H1 (cell line): Measurements from ENCODE around the gene NTN4. TPM values are rescaled to one million over a fixed set of nuclear protein-coding genes. Genes with fewer than 3 reads are reported as not detected.
"Not testable (repeated sequence)": the region's sequence is repeated elsewhere in the genome, so short reads cannot be mapped to it uniquely, and the experiment has no call there.

Source experiments
- CTCF ChIA-PET: fragments of 300-600 bp; sonication (Branson Sonifier 250); formaldehyde crosslinking; loops from one replicate; lab custom pipeline; 2021; ENCODE audit not compliant: partially characterized antibody; lab: Charles Lee
- POLR2A ChIA-PET: fragments of 300-600 bp; sonication (Branson Sonifier 250); formaldehyde crosslinking; loops from one replicate; lab custom pipeline; 2021; ENCODE audit warnings: inconsistent platforms; ENCODE audit not compliant: partially characterized antibody; lab: Charles Lee
- DNase-seq, 2 experiments: peaks; one replicate each; pipeline versions ENCODE4 v3.0.0 to v3.0.0-alpha.2; 2010 to 2022; ENCODE audit warnings: low spot score in 2 of 2, low read depth in 1 of 2, mixed read lengths in 1 of 2
- FAIRE-seq: peaks from 2 replicates; lab custom pipeline; 2011; peaks lifted over from hg19 to GRCh38; lab: Jason Lieb, UNC
- H2AFZ ChIP-seq: 2 replicates; pipeline ENCODE4 v1.8.1; 2012; ENCODE audit warnings: low read length, inconsistent platforms
- H2AK5ac ChIP-seq: 2 replicates; pipeline ENCODE4 v1.6.1; 2013; ENCODE audit warnings: low read depth, low read length
- H2BK120ac ChIP-seq: replicated peaks from 2 replicates; pipeline ENCODE3; 2013; ENCODE audit warnings: low read depth, low read length, inconsistent platforms
- H2BK12ac ChIP-seq: 2 replicates; pipeline ENCODE4 v1.6.1; 2013; ENCODE audit warnings: low read depth, low read length
- H2BK15ac ChIP-seq: 2 replicates; pipeline ENCODE4 v1.6.1; 2013; ENCODE audit warnings: low read length
- H2BK20ac ChIP-seq: 2 replicates; pipeline ENCODE4 v1.6.1; 2013; ENCODE audit warnings: low read length
- H2BK5ac ChIP-seq: 2 replicates; pipeline ENCODE4 v1.6.1; 2013; ENCODE audit warnings: low read depth, low read length
- H3K14ac ChIP-seq: 2 replicates; pipeline ENCODE4 v1.6.1; 2013; ENCODE audit warnings: inconsistent platforms; ENCODE audit not compliant: insufficient read length
- H3K18ac ChIP-seq: 2 replicates; pipeline ENCODE4 v1.6.1; 2013; ENCODE audit warnings: low read length; ENCODE audit errors: extremely low read depth
- H3K23ac ChIP-seq: 2 replicates; pipeline ENCODE4 v1.6.1; 2013; ENCODE audit warnings: inconsistent platforms; ENCODE audit not compliant: insufficient read length
- H3K23me2 ChIP-seq: 2 replicates; pipeline ENCODE4 v1.6.1; 2013; ENCODE audit warnings: low read depth, low read length
- H3K27ac ChIP-seq: 2 replicates; pipeline ENCODE4 v1.6.1; 2011; ENCODE audit warnings: low read depth, low read length, inconsistent platforms
- H3K27me3 ChIP-seq, 4 experiments: replicated peaks in 1 of 4; 1 replicate in 1 of 4; 2 replicates in 3 of 4; pipeline versions ENCODE4 v1.6.1 to v1.8.1; 2011 to 2013; ENCODE audit warnings: low read length in 3 of 4, mild to moderate bottlenecking in 3 of 4, inconsistent platforms in 2 of 4, mixed read lengths in 2 of 4, moderate library complexity in 1 of 4; ENCODE audit not compliant: control insufficient read depth in 3 of 4, insufficient read depth in 3 of 4; ENCODE audit errors: extremely low read depth in 1 of 4
- H3K36me3 ChIP-seq, 4 experiments: 2 replicates each; pipeline versions ENCODE4 v1.6.1 to v1.8.1; 2011 to 2013; ENCODE audit warnings: mild to moderate bottlenecking in 4 of 4, low read length in 3 of 4, moderate library complexity in 2 of 4, control low read depth in 1 of 4, inconsistent platforms in 1 of 4; ENCODE audit not compliant: insufficient read depth in 4 of 4, control insufficient read depth in 2 of 4
- H3K4ac ChIP-seq: replicated peaks from 2 replicates; pipeline ENCODE3; 2013; ENCODE audit warnings: low read length, low read depth, mixed read lengths, inconsistent platforms; ENCODE audit not compliant: insufficient read length
- H3K4me1 ChIP-seq, 4 experiments: replicated peaks in 1 of 4; 1 replicate in 1 of 4; 2 replicates in 3 of 4; pipeline versions ENCODE4 v1.6.1 to v1.8.1; 2011 to 2013; ENCODE audit warnings: low read length in 3 of 4, inconsistent platforms in 2 of 4, mixed read lengths in 1 of 4; ENCODE audit not compliant: insufficient read depth in 4 of 4, control insufficient read depth in 3 of 4
- H3K4me2 ChIP-seq, 2 experiments: 2 replicates each; pipeline versions ENCODE4 v1.6.1 to v1.8.1; 2011 to 2013; ENCODE audit warnings: low read depth in 2 of 2, low read length in 2 of 2, control low read depth in 1 of 2, inconsistent platforms in 1 of 2, mild to moderate bottlenecking in 1 of 2; ENCODE audit not compliant: insufficient read depth in 1 of 2
- H3K4me3 ChIP-seq, 4 experiments: fragments of 200-600, 300-600 bp in 1 of 4; sonication (generic), shearing (Covaris generic), sonication (Bioruptor Twin) in 1 of 4; 2 replicates each; pipeline versions ENCODE4 v1.5.1 to v1.8.1; 2011 to 2016; ENCODE audit warnings: low read length in 4 of 4, low read depth in 3 of 4, control low read depth in 2 of 4, inconsistent platforms in 2 of 4, mild to moderate bottlenecking in 2 of 4, mixed read lengths in 1 of 4, moderate library complexity in 1 of 4; ENCODE audit not compliant: insufficient read depth in 2 of 4; ENCODE audit errors: extremely low read depth in 1 of 4
- H3K56ac ChIP-seq: replicated peaks from 2 replicates; pipeline ENCODE3; 2013; ENCODE audit warnings: low read depth, mild to moderate bottlenecking, mixed read lengths, low read length, inconsistent platforms; ENCODE audit not compliant: insufficient read length
- H3K79me1 ChIP-seq: 2 replicates; pipeline ENCODE4 v1.6.1; 2013; ENCODE audit warnings: low read depth, low read length, control low read depth
- H3K79me2 ChIP-seq, 2 experiments: 2 replicates each; pipeline versions ENCODE4 v1.6.1 to v1.8.1; 2012 to 2013; ENCODE audit warnings: low read length in 2 of 2, mild to moderate bottlenecking in 2 of 2, inconsistent platforms in 1 of 2; ENCODE audit not compliant: insufficient read depth in 2 of 2, control insufficient read depth in 1 of 2
- H3K9ac ChIP-seq, 4 experiments: replicated peaks in 1 of 4; 1 replicate in 1 of 4; 2 replicates in 3 of 4; pipeline versions ENCODE4 v1.6.1 to v1.8.1; 2011 to 2013; ENCODE audit warnings: low read depth in 3 of 4, low read length in 3 of 4, control low read depth in 2 of 4, mild to moderate bottlenecking in 2 of 4, moderate library complexity in 2 of 4, inconsistent platforms in 1 of 4; ENCODE audit errors: extremely low read depth in 1 of 4
- H3K9me3 ChIP-seq, 2 experiments: 2 replicates each; pipeline versions ENCODE4 v1.6.1 to v1.8.1; 2012 to 2013; ENCODE audit warnings: mild to moderate bottlenecking in 2 of 2, moderate library complexity in 2 of 2, control low read depth in 1 of 2, inconsistent platforms in 1 of 2, low read depth in 1 of 2, low read length in 1 of 2, mixed read lengths in 1 of 2; ENCODE audit not compliant: insufficient read depth in 2 of 2
- H4K20me1 ChIP-seq, 2 experiments: replicated peaks in 1 of 2; 2 replicates each; pipeline versions ENCODE3 to v1.8.1; 2011 to 2013; ENCODE audit warnings: inconsistent platforms in 2 of 2, low read length in 2 of 2, mild to moderate bottlenecking in 1 of 2; ENCODE audit not compliant: insufficient read depth in 2 of 2, control insufficient read depth in 1 of 2
- H4K5ac ChIP-seq: 2 replicates; pipeline ENCODE4 v1.6.1; 2013; ENCODE audit warnings: low read length, low read depth, mixed read lengths, inconsistent platforms; ENCODE audit not compliant: insufficient read length
- H4K8ac ChIP-seq: 2 replicates; pipeline ENCODE4 v1.8.0; 2013; ENCODE audit warnings: mild to moderate bottlenecking, moderate library complexity, low read length, inconsistent platforms; ENCODE audit not compliant: insufficient read depth; ENCODE audit errors: extremely low read depth
- H4K91ac ChIP-seq: replicated peaks from 2 replicates; pipeline ENCODE3; 2013; ENCODE audit warnings: low read length, mixed read lengths, inconsistent platforms; ENCODE audit not compliant: insufficient read length
- WGBS, 2 experiments: shearing (Covaris generic) in 1 of 2; methylation state at CpG; one replicate each; pipeline versions ENCODE4 v1.1.6 to v1.1.7; 2013 to 2015; ENCODE audit warnings: low lambda C conversion rate in 2 of 2, mixed read lengths in 2 of 2, inconsistent platforms in 1 of 2, low coverage in 1 of 2, missing lambda C conversion rate in 1 of 2; ENCODE audit not compliant: insufficient replicate concordance in 2 of 2, insufficient coverage in 1 of 2, insufficient read length in 1 of 2; ENCODE audit errors: extremely low coverage in 1 of 2, missing lambda C conversion rate in 1 of 2; 5-methylcytosine and 5-hydroxymethylcytosine counted together
- polyA plus RNA-seq, 7 experiments: library from polyadenylated mRNA; depleted of rRNA in 3 of 7; stranded (reverse) in 5 of 7; unstranded in 2 of 7; fragments of >200 nt in 5 of 7; fragments of 200-250 nt in 2 of 7; gene quantifications; 1 replicate in 5 of 7; 2 replicates in 1 of 7; 4 replicates in 1 of 7; pipeline versions ENCODE4 v1.2.1 to v1.2.3, GENCODE V29; 2011 to 2013; ENCODE audit warnings: missing spikeins in 2 of 7, mixed read lengths in 2 of 7
- total RNA-seq: library from RNA; stranded (reverse); fragmentation: NEBNext Ultra II Directional; extraction: Animal tissue kit (Norgen Biotek cat#: 25700); gene quantifications from 2 replicates; pipeline ENCODE4 v1.2.1, GENCODE V29; 2021

The NTN4 gene
- total and polyA plus RNA-seq, 2 of the 8 experiments (the other 6 are each of a cell fraction or from before 2014, with no cell fraction given): 0.74 to 1.3 TPM

- H2BK20ac ChIP-seq, DNase-seq, H3K79me2 ChIP-seq, H4K8ac ChIP-seq, H2BK12ac ChIP-seq, H3K14ac ChIP-seq, H2BK15ac ChIP-seq, H3K4me3 ChIP-seq, H3K23me2 ChIP-seq, H3K4ac ChIP-seq, H3K4me2 ChIP-seq, H3K56ac ChIP-seq, H2BK120ac ChIP-seq, H3K4me1 ChIP-seq, H4K91ac ChIP-seq, FAIRE-seq, H3K27me3 ChIP-seq, H4K5ac ChIP-seq, H3K23ac ChIP-seq, H3K79me1 ChIP-seq, H3K18ac ChIP-seq, H3K27ac ChIP-seq, H2AFZ ChIP-seq, H2AK5ac ChIP-seq, POLR2A ChIA-PET, H3K9me3 ChIP-seq, H3K9ac ChIP-seq, H2BK5ac ChIP-seq, H3K36me3 ChIP-seq, H4K20me1 ChIP-seq: not testable (repeated sequence)
- CTCF ChIA-PET: interaction anchor here (0.7 kb wide), 1 partner anchor 1246 kb away, joined by 3 read pairs; no protein-coding TSS in a partner anchor
- 94% methylated on average over 5 of the region's 5 CpGs; no CpG with 5 or more reads in 1 of the 2 experiments for WGBS, 2 experiments
Observed at GRCh38 chr12:95735728-95736127, 54.8 kb downstream of the NTN4 start.
